GM19438 (cell line): ENCODE data around the gene CCL15.

Experiments used
- ATAC-seq: cut with Tn5 transposase; IDR thresholded peaks from one replicate; pipeline ENCODE4 v1.9.1; 2021; ENCODE audit warnings: low read depth; ENCODE audit not compliant: unreplicated experiment

CCL15 gene

DNA sequence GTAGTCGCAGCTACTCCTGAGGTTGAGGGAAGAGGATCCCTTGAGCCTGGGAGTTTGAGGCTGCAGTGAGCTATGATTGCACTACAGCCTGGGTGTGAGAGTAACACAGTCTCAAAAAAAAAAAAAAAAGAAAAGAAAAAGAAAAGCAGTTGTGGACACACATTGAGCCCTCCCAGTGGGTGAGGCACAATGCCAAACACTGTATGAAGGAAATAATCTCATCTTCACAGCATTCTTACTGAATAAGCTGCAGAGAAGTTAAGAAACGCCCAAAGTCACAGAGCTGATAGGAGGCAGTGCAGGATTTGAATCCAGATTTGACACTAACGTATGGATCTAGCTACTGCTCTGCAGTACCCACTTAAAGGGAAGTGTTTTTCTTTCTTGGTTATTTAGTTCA lies 52.0 kb downstream of the CCL15 start:
- ATAC-seq, result no peak

DNA sequence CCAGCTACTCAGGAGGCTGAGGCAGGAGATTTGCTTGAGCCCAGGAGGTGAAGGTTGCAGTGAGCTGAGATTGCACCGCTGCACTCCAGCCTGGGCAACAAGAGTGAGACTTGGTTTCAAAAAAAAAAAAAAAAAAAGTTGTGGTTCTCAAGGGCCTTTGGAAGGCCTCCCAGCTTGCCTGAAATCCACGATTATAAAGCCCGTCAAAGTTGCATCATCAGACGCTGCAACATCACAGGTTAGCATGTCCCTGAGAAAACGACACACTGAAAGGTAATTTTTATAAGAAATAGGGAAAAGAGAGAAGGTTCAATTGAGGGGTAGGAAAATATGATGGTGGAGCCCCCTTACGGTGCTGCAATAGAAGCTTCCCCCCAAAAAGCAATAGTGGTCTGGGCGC lies 53.3 kb downstream of the CCL15 start:
- ATAC-seq, result no peak
